ENCODE measurements around the gene LRP1.

LRP1 gene

GRCh38 chr12:57254506-57255280, 126.4 kb downstream of the LRP1 start:
- DNase-seq (ENCODE audit: low spot score), result no peak

GRCh38 chr12:57255916-57256315, 127.6 kb downstream of the LRP1 start:
- no peak for DNase-seq (ENCODE audit: low spot score)

GRCh38 chr12:57258977-57259970, 131.0 kb downstream of the LRP1 start:
- no peak for DNase-seq (ENCODE audit: low spot score)

- no peak for DNase-seq (ENCODE audit: low spot score)
Measured at GRCh38 chr12:57260366-57260765, 132.1 kb downstream of the LRP1 start.

GRCh38 chr12:57261428-57261865, 133.2 kb downstream of the LRP1 start:
- no peak for DNase-seq (ENCODE audit: low spot score)

- DNase-seq (ENCODE audit: low spot score), result no peak
Measured at GRCh38 chr12:57262126-57262822, 134.0 kb downstream of the LRP1 start.
